HG03159 (cell line): ENCODE data around the gene TREH.

Experiments used
- ATAC-seq: cut with Tn5 transposase; IDR thresholded peaks from one replicate; pipeline ENCODE4 v1.9.1; 2021; ENCODE audit warnings: mild to moderate bottlenecking, moderate library complexity; ENCODE audit not compliant: unreplicated experiment

Gene TREH

GRCh38 chr11:118629761-118630661 lies 49.4 kb downstream of the TREH start:
- ATAC-seq = no peak

GRCh38 chr11:118628861-118629549 lies 50.4 kb downstream of the TREH start:
- ATAC-seq = no peak

GRCh38 chr11:118628432-118628831 lies 51.0 kb downstream of the TREH start:
- ATAC-seq = no peak

- ATAC-seq = no peak
Measured at GRCh38 chr11:118628031-118628430, 51.4 kb downstream of the TREH start.

GRCh38 chr11:118627566-118627965 lies 51.9 kb downstream of the TREH start:
- no peak for ATAC-seq

- ATAC-seq = no peak
Measured at GRCh38 chr11:118625976-118626375, 53.5 kb downstream of the TREH start.

- no peak for ATAC-seq
Measured at GRCh38 chr11:118625036-118625690, 54.3 kb downstream of the TREH start.

GRCh38 chr11:118623269-118623655 lies 56.2 kb downstream of the TREH start:
- ATAC-seq = no peak

- no peak for ATAC-seq
Measured at GRCh38 chr11:118622376-118623268, 56.8 kb downstream of the TREH start.

- ATAC-seq = no peak
Measured at GRCh38 chr11:118621784-118622375, 57.6 kb downstream of the TREH start.

- no peak for ATAC-seq
Measured at GRCh38 chr11:118621071-118621783, 58.2 kb downstream of the TREH start.

- ATAC-seq = no peak
Measured at GRCh38 chr11:118620529-118621070, 58.9 kb downstream of the TREH start.

GRCh38 chr11:118619444-118620197 lies 59.8 kb downstream of the TREH start:
- no peak for ATAC-seq

GRCh38 chr11:118618991-118619375 lies 60.5 kb downstream of the TREH start:
- no peak for ATAC-seq

- ATAC-seq = no peak
Measured at GRCh38 chr11:118618115-118618990, 61.1 kb downstream of the TREH start.

GRCh38 chr11:118615976-118616371 lies 63.5 kb downstream of the TREH start:
- no peak for ATAC-seq

GRCh38 chr11:118615282-118615975 lies 64.0 kb downstream of the TREH start:
- no peak for ATAC-seq
